NCI-H510A (cell line): ENCODE data around the gene PMF1.
"Not testable (repeated sequence)": the region's sequence is repeated elsewhere in the genome, so short reads cannot be mapped to it uniquely, and the experiment has no call there.

Experiments
- DNase-seq: peaks from one replicate; lab custom pipeline; 2025; lab: John Stamatoyannopoulos, UW

Gene PMF1, protein sequence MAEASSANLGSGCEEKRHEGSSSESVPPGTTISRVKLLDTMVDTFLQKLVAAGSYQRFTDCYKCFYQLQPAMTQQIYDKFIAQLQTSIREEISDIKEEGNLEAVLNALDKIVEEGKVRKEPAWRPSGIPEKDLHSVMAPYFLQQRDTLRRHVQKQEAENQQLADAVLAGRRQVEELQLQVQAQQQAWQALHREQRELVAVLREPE

DNA sequence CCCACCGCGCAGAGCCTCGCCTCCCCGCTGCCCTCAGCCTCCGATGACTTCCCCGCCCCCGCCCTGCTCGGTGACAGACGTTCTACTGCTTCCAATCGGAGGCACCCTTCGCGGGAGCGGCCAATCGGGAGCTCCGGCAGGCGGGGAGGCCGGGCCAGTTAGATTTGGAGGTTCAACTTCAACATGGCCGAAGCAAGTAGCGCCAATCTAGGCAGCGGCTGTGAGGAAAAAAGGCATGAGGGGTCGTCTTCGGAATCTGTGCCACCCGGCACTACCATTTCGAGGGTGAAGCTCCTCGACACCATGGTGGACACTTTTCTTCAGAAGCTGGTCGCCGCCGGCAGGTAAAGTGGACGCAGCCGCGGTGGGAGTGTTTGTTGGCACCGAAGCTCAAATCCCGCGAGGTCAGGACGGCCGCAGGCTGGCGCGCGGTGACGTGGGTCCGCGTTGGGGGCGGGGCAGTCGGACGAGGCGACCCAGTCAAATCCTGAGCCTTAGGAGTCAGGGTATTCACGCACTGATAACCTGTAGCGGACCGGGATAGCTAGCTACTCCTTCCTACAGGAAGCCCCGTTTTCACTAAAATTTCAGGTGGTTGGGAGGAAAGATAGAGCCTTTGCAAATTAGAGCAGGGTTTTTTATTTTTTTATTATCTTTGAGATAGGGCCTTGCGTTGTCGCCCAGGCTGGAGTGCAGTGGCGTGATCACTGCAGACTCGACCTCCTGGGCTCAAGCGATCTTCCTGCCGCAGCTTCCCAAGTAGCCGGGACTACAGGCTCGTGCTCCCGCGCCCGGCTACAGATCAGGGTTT is at the start of gene PMF1:
PMF1 (plus strand) TSS at position 175 of the 811 bp plus-strand sequence; CDS start at position 184, 9 bp downstream.
- peak; percentile 97 for DNase-seq

DNA sequence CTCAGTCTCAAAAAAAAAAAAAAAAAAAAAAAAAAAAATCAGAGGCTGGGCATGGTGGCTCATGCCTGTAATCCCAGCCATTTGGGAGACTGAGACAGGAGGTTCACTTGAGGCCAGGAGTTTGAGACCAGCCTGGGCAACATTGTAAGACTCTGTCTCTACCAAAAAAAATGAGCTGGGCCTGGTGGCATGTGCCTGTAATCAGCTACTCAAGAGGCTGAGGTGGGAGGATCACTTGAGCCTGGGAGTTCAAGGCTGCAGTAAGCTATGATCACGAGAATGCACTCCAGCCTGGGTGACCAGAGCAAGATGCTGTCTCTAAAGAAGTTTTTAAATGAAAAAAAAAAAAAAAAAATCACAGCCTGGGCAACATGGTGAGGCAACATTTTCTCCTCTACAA is 49.1 kb upstream of the PMF1 start:
- DNase-seq: no peak

GRCh38 chr1:156164125-156164831 is 48.5 kb upstream of the PMF1 start:
- no peak for DNase-seq

- no peak for DNase-seq
Measured at GRCh38 chr1:156165083-156165482, 47.7 kb upstream of the PMF1 start.

DNA sequence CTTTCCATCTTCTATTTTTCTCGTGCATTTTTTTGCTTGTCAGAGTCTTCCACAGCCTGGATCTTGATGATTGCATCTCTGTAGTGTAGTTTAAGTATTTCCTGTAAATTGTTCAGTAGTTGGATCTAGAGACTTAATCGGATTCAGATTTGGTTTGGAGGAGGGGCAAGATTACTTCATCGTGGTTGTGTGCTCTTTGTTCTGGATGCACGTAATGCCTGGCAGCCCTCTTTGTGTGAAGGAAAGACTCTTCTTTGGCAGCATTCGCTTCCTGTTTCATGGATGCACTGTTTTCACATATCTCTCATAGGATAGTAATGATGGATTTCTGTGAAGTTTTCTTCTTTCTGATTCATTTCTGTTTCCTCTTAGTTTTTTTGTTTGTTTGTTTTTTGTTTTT is 45.3 kb upstream of the PMF1 start:
- DNase-seq: no peak

GRCh38 chr1:156172696-156173470 is 39.9 kb upstream of the PMF1 start:
- DNase-seq: no peak

GRCh38 chr1:156176610-156177210 is 36.1 kb upstream of the PMF1 start:
- no peak for DNase-seq

GRCh38 chr1:156177919-156178654 is 34.7 kb upstream of the PMF1 start:
- DNase-seq: no peak

DNA sequence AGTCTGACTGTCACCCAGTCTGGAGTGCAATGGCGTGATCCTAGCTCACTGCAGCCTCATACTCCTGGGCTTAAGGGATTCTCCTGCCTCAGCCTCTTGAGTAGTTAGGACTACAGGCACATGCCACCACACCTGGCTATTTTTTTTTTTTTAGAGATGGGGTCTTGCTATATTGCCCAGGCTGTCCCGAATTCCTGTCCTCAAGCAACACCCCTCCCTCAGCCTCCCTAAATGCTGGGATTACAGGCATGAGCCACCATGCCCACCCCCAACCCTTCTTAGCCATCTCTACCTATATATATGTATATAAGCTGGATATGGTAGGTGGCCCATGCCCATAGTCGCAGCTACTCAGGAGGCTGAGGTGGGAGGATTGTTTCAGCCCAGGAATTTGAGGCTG is 32.3 kb upstream of the PMF1 start:
- DNase-seq: no peak

GRCh38 chr1:156181391-156181924 is 31.3 kb upstream of the PMF1 start:
- not testable (repeated sequence) for DNase-seq

DNA sequence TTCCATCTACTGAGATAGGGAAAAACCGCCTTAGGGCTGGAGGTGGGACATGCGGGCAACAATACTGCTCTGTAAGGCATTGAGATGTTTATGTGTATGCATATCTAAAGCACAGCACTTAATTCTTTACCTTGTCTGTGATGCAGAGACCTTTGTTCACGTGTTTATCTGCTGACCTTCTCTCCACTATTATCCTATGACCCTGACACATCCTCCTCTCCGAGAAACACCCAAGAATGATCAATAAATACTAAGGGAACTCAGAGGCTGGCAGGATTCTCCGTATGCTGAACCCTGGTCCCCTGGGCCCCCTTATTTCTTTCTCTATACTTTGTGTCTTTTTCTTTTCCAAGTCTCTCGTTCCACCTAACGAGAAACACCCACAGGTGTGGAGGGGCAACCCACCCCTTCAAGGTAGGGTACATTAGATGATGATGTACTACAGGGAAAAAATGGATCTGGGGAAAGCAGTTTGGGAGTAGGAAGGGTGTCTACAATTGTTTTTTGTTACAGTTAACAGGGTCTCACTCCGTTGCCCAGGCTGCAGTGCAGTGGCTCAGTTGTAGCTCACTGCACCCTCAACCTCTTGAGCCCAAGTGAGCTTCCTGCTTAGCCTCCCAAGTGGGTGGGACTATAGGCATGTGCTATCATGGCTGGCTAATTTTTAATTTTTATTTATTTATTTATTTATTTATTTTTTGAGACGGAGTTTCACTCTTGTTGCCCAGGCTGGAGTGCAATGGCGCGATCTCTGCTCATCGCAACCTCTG is 30.6 kb upstream of the PMF1 start:
- not testable (repeated sequence) for DNase-seq

DNA sequence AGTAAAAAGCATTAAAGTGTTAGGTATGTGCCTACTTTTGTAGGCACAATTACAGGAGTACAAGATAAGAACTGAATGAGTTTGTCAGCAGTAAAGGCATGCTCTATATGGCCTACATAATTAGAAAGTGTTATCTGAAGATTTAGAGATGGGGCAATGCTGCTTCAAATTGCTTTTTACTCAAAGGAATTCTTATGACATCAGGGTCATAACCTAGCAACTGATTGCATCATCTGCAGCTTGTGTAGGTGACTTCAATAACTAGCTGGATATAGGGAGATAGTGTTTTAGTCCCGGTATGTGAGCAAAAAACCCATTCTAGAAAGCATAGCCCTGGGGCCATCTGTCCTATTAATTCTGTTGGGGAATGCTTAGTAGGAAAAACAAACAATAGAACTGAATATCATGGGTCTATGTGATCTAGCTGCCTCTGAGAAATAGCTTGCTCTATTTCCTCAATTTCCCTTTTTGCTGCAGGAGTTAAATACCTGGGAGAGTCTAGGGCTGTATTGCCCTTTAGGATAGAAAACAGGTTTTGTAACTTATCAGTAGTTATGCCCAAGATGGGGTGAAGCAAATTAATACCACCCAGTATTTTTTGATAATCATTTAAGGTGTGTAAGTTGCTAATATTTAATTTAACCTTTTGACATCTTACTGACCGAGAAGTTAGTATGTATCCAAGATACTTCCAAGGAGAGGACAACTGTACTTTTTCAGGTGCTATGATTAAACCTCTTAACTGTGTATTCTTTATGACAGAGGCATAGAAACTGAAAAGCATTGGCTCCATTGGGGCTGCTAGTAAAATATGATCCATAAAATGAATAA is 26.2 kb upstream of the PMF1 start:
- not testable (repeated sequence) for DNase-seq

DNA sequence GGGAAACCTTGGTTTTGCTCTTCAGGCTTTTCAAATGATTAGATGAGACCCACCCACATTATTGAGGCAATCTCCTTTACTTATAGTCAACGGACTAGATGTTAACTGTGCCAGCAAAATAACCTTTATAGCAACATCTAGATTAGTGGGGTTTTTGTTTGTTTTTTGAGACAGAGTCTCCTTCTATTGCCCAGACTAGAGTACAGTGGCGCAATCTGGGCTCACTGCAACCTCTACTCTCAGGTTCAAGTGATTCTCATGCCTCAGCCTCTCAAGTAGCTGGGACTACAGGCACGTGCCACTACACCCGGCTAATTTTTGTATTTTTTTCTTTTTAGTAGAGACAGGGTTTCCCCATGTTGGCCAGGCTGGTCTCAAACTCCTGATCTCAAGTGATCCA is 22.5 kb upstream of the PMF1 start:
- not testable (repeated sequence) for DNase-seq

GRCh38 chr1:156191292-156191964 is 21.4 kb upstream of the PMF1 start:
- no peak for DNase-seq

DNA sequence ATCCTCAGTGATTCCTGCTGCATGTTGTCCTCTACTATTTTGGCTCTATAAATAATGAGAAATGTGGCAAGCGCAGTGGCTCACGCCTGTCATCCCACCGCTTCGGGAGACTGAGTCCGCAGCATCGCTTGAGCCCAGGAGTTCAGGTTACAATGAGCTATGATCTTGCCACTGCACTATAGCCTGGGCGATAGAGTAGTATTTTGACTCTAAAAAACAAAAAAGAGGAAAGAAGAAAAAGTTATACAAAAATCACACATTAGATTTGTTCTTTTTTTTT is 19.7 kb upstream of the PMF1 start:
- no peak for DNase-seq

GRCh38 chr1:156193488-156194299 is 19.1 kb upstream of the PMF1 start, which contains the start of gene SLC25A44:
TSS of gene SLC25A44 (plus strand) at chr1:156194104. CDS start at chr1:156199848, 5,744 bp downstream.
- peak; percentile 99 for DNase-seq

GRCh38 chr1:156194300-156194652 is 18.5 kb upstream of the PMF1 start:
- DNase-seq: no peak

- no peak for DNase-seq
Measured at GRCh38 chr1:156195853-156196252, 17.0 kb upstream of the PMF1 start.
